Breast epithelium (tissue), 4 donors: Measurements from ENCODE around the gene CLCA2. TPM values are rescaled to one million over a fixed set of nuclear protein-coding genes. Genes with fewer than 3 reads are reported as not detected.
A peak's percentile ranks its signal among the peaks of the same experiment; 100 is the strongest.

Source experiments
- DNase-seq, 2 donors: peaks; one replicate each; pipeline ENCODE4 v3.0.0-alpha.2; 2019; ENCODE audit warnings: low spot score in 2 of 2
- H3K27ac ChIP-seq, 2 donors: fragments of 200-600 bp; sonication (generic) in 1 of 2; one replicate each; pipeline ENCODE4 v1.5.1; 2016 to 2019; ENCODE audit warnings: mild to moderate bottlenecking in 1 of 2
- H3K27me3 ChIP-seq, 2 donors: fragments of 200-600 bp; sonication (generic) in 1 of 2; one replicate each; pipeline versions ENCODE4 v1.5.1 to v1.6.0; 2017 to 2019; ENCODE audit warnings: control low read depth in 1 of 2, mild to moderate bottlenecking in 1 of 2
- H3K36me3 ChIP-seq: fragments of 200-600 bp; one replicate; pipeline ENCODE4 v1.5.1; 2019
- H3K4me1 ChIP-seq, 2 donors: fragments of 200-600 bp; sonication (generic); one replicate each; pipeline ENCODE4 v1.5.1; 2016 to 2019; ENCODE audit warnings: control low read depth in 1 of 2
- H3K4me3 ChIP-seq, 3 donors: fragments of 200-600 bp; sonication (generic); 1 replicate in 2 of 3; 2 replicates in 1 of 3; pipeline ENCODE4 v1.5.1; 2016 to 2019; ENCODE audit warnings: mild to moderate bottlenecking in 3 of 3, moderate library complexity in 2 of 3
- H3K9me3 ChIP-seq, 2 donors: fragments of 200-600 bp; sonication (generic) in 1 of 2; one replicate each; pipeline ENCODE4 v1.5.1; 2016 to 2019; ENCODE audit warnings: control low read depth in 1 of 2
- POLR2A ChIP-seq: fragments of 450-650 bp; IDR thresholded peaks from one replicate; pipeline ENCODE4 v1.6.1; 2016; ENCODE audit warnings: antibody characterized with exemption, mild to moderate bottlenecking, moderate library complexity
- POLR2AphosphoS5 ChIP-seq, 3 donors: sonication (generic); formaldehyde crosslinking; IDR thresholded peaks; one replicate each; pipeline ENCODE4 v1.6.1; 2017; ENCODE audit warnings: antibody characterized with exemption in 3 of 3
- intact Hi-C: fragments of 100-400 bp; cut with DNase I; formaldehyde crosslinking; loops from one replicate; pipeline ENCODE4 v1.15.1; 2023; ENCODE audit warnings: low total_unique reads
- total RNA-seq, 3 donors: library from RNA; depleted of rRNA; stranded (reverse); fragments of >200 nt; gene quantifications; one replicate each; pipeline ENCODE4 v1.1.0, GENCODE V29; 2016
- TF ChIP-seq, protein P1 (sequence below), 3 donors: fragments of 450-650 bp; IDR thresholded peaks; one replicate each; pipeline ENCODE4 v1.5.1; 2016 to 2017; ENCODE audit warnings: antibody characterized with exemption in 3 of 3, mild to moderate bottlenecking in 3 of 3, moderate library complexity in 3 of 3

CLCA2 gene
- total RNA-seq, 3 donors from 2014 or later, result 1.3 to 30.3 (median 1.6) TPM

DNA sequence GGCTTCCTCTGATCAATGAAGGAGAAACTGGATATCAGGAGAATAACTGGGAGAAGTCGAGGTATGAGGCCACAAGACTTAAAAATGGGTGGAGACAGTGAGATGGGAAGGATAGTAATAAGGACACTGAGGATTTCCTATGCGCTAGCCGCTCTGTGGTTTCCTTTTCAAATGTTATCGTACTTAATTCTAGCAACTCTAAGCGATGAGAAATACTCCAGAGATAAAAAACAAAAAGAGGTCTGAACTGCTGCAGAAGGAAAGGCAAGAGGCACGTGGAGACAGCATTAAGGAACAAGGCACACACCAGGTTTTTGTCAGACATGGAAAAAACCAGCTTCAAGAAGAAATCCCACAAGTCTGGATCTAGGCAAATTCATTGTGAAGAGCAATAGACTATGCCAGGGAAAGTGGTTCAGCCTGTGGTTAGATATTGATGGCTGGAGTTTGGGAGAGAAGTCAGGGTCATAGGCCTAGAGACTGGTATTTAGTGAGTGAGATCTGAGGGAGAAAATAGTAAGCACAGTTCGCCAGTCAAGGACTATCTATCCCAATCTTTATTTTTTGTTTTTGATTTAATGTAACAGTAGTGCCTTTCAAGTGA is 5.3 kb downstream of the CLCA2 start:
- H3K4me3 ChIP-seq, result no peak overlapping the region
- peak overlapping the region; percentile 87 to 88 for H3K27ac ChIP-seq
- no peaks in the 10 kb centered on the region for H3K36me3 ChIP-seq
- TF ChIP-seq, protein P1, sequence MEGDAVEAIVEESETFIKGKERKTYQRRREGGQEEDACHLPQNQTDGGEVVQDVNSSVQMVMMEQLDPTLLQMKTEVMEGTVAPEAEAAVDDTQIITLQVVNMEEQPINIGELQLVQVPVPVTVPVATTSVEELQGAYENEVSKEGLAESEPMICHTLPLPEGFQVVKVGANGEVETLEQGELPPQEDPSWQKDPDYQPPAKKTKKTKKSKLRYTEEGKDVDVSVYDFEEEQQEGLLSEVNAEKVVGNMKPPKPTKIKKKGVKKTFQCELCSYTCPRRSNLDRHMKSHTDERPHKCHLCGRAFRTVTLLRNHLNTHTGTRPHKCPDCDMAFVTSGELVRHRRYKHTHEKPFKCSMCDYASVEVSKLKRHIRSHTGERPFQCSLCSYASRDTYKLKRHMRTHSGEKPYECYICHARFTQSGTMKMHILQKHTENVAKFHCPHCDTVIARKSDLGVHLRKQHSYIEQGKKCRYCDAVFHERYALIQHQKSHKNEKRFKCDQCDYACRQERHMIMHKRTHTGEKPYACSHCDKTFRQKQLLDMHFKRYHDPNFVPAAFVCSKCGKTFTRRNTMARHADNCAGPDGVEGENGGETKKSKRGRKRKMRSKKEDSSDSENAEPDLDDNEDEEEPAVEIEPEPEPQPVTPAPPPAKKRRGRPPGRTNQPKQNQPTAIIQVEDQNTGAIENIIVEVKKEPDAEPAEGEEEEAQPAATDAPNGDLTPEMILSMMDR (IDR thresholded peaks at IDR 0.05), result no peak
- no peak for TF ChIP-seq POLR2A
- TF ChIP-seq POLR2AphosphoS5 (IDR thresholded peaks at IDR 0.05), result no peak
- H3K27me3 ChIP-seq, result no peaks in the 10 kb centered on the region
- intact Hi-C loops, result no loop called here
- no peaks in the 10 kb centered on the region for H3K4me1 ChIP-seq
- H3K9me3 ChIP-seq, result no peaks in the 10 kb centered on the region
- no peak for DNase-seq

DNA sequence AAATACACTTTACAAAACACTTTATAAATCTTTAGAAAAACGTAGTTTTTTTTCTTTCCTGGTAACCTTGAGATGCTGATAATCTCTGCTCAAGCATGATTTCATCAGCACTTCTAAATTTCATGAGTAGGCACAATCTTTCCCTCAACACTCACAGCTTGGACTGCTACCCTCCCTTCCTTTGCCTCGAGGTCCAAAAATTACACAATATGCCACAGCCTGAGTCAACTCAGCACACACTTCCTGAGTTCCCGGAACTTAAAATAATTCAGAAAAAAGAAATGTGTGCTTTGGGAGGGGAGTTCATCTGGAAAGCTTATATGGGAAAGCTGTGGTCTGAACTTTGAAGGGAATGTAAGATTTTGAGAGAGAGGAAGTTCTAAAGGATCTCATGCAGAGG is 5.9 kb downstream of the CLCA2 start:
- no peaks in the 10 kb centered on the region for H3K27me3 ChIP-seq
- no peaks in the 10 kb centered on the region for H3K4me1 ChIP-seq
- H3K4me3 ChIP-seq, result peak overlapping the region in 1 of 3 donors; percentile 24
- H3K36me3 ChIP-seq, result no peaks in the 10 kb centered on the region
- intact Hi-C loops, result no loop called here
- H3K27ac ChIP-seq, result peak overlapping the region; percentile 87 to 88
- no peaks in the 10 kb centered on the region for H3K9me3 ChIP-seq
- TF ChIP-seq, protein P1 (IDR thresholded peaks at IDR 0.05), result no peak
- TF ChIP-seq POLR2AphosphoS5 (IDR thresholded peaks at IDR 0.05) (peak; percentile 55 to 72 (median 71)), POLR2A (no peak)
- DNase-seq, result peak in 1 of 2 donors; percentile 78

DNA sequence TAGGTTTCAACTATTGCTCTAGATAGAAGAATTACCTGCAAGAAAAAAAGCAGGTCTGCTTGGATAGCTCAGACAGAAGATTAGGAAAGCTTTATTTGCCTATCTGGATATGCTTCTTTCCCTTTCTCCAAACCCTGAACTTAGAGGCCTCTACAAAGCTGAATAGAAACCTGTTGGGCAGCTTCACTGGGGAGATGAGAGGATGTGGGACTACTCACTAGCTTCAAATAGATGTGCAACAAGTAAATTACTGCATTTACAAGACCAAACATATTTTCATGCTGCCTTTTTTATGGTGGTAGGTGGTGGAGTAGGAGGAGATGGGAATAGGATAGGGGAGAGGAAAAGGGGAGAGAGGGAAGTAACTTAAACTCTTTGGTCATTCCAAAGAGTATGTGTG is 6.4 kb downstream of the CLCA2 start:
- no peaks in the 10 kb centered on the region for H3K4me1 ChIP-seq
- peak overlapping the region; percentile 86 to 87 for H3K27ac ChIP-seq
- peak overlapping the region in 1 of 3 donors; percentile 24 for H3K4me3 ChIP-seq
- no peaks in the 10 kb centered on the region for H3K36me3 ChIP-seq
- DNase-seq, result no peak
- no peaks in the 10 kb centered on the region for H3K27me3 ChIP-seq
- intact Hi-C loops, result no loop called here
- no peaks in the 10 kb centered on the region for H3K9me3 ChIP-seq
- TF ChIP-seq POLR2A, result no peak
- no peak for TF ChIP-seq POLR2AphosphoS5 (IDR thresholded peaks at IDR 0.05)
- TF ChIP-seq, protein P1 (IDR thresholded peaks at IDR 0.05), result no peak

DNA sequence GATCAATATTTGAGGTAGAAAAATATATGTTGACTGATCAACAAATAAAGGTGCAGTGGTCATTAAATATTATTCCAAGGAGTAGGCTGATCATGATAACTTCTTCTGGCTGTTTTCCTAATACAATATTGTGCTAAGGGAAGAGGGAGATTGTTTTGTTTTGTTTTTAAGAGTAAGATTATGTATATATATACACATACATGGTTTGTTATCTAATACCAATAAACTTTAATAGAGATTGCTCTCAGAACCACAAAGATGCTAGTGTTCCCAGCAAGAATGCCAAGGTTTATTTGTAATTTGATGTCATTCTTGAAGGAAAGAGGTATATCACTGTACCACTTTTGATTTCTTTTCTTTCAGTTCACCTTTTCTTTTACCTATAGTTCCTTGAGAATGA is 10.1 kb downstream of the CLCA2 start:
- H3K27me3 ChIP-seq, result no peaks in the 10 kb centered on the region
- DNase-seq, result no peak
- no peak overlapping the region for H3K4me3 ChIP-seq
- intact Hi-C loops, result no loop called here
- TF ChIP-seq POLR2A (no peak), POLR2AphosphoS5 (IDR thresholded peaks at IDR 0.05) (no peak)
- TF ChIP-seq, protein P1 (IDR thresholded peaks at IDR 0.05), result no peak
- H3K36me3 ChIP-seq, result no peaks in the 10 kb centered on the region
- H3K9me3 ChIP-seq, result no peaks in the 10 kb centered on the region
- H3K27ac ChIP-seq, result no peak overlapping the region
- H3K4me1 ChIP-seq, result no peaks in the 10 kb centered on the region

DNA sequence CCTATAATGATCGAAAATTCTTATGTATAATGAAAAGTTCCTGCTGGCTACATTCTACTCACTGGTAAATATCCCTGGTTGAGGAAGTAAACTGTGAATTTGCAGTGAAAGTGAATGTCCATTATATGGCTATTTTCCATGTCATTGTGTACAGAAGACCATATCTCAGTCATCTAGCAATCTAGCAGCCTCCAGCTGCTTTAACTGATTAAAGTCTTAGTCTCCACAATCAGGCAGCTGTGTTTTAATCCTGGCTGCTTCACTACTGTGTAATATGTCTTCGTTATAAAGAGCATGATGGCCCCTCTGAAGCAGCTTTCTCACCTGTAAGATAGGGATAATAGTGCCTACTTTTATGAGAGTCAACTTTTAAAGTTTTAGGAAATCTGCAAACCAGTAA is 11.4 kb downstream of the CLCA2 start:
- Histone ChIP-seq H3K9me3 (no peaks in the 10 kb centered on the region), H3K4me1 (no peaks in the 10 kb centered on the region), H3K27me3 (no peaks in the 10 kb centered on the region), H3K27ac (no peak overlapping the region), H3K36me3 (no peaks in the 10 kb centered on the region), H3K4me3 (no peak overlapping the region)
- intact Hi-C loops, result no loop called here
- TF ChIP-seq POLR2AphosphoS5 (IDR thresholded peaks at IDR 0.05), result no peak
- TF ChIP-seq, protein P1 (IDR thresholded peaks at IDR 0.05), result no peak
- TF ChIP-seq POLR2A, result no peak
- no peak for DNase-seq
